GM18861 (cell line): Measurements from ENCODE around the gene BEND5.

Experiments used
- ATAC-seq: cut with Tn5 transposase; IDR thresholded peaks from one replicate; pipeline ENCODE4 v1.9.1; 2021; ENCODE audit not compliant: unreplicated experiment

BEND5 gene, protein sequence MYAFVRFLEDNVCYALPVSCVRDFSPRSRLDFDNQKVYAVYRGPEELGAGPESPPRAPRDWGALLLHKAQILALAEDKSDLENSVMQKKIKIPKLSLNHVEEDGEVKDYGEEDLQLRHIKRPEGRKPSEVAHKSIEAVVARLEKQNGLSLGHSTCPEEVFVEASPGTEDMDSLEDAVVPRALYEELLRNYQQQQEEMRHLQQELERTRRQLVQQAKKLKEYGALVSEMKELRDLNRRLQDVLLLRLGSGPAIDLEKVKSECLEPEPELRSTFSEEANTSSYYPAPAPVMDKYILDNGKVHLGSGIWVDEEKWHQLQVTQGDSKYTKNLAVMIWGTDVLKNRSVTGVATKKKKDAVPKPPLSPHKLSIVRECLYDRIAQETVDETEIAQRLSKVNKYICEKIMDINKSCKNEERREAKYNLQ

DNA sequence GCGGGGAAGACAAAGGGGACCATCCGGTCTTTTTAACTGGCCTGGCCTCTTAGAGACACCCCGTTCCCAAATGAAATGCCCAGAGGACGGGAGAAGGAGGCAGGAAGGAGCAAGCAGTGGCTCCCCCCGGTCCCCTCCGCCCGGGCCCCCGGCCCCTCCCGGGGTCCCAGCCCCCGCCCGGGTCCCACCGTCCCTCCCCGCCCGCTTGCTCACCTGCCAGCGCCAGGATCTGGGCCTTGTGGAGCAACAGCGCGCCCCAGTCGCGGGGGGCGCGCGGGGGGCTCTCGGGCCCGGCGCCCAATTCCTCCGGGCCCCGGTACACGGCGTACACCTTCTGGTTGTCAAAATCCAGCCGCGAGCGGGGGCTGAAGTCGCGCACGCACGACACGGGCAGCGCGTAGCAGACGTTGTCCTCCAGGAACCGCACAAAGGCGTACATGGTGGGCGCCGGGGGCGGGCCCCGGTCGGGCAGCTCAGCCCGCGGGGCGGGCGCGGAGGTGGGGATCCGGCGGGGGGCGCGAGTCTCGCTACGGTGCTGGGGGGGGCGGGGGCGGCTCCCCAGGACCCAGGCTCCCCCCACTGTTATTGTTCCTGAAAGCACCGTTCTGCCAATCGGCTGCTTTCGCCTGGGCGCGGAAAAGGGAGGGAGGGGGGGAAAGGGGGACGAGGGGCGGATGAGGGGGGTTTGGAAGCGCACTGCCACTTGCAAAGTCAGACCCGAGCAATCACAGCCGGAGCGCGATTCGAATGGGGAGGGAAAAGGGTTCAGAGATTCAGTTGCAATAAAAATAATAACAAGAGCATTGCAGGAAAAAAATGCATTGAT, at the start of gene BEND5:
Gene BEND5 (minus strand): TSS at position 499 of the 826 bp plus-strand sequence. CDS start 60 bp downstream, at position 439.
- ATAC-seq = no peak

DNA sequence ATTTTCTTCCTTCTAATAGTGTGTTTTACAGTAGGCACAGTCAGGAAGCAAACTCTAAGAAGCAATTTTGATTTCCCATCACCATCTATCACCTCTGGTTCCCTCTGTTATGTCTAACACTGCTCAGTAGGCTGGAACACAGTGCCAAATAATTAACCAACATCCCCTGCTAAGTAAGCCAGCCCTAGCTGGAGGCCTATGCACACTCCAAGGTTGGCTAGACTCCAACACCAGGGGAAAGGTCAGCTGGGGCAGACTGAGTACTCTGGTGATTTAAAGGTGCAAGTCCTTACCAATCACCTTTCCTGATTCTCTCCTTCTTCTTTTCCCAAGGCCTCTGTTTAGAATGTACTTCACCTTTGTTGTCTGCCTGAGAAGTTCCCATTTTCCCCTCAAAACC, 46.5 kb upstream of the BEND5 start:
- no peak for ATAC-seq

- no peak for ATAC-seq
Measured at GRCh38 chr1:48820491-48820890, 43.8 kb upstream of the BEND5 start.

DNA sequence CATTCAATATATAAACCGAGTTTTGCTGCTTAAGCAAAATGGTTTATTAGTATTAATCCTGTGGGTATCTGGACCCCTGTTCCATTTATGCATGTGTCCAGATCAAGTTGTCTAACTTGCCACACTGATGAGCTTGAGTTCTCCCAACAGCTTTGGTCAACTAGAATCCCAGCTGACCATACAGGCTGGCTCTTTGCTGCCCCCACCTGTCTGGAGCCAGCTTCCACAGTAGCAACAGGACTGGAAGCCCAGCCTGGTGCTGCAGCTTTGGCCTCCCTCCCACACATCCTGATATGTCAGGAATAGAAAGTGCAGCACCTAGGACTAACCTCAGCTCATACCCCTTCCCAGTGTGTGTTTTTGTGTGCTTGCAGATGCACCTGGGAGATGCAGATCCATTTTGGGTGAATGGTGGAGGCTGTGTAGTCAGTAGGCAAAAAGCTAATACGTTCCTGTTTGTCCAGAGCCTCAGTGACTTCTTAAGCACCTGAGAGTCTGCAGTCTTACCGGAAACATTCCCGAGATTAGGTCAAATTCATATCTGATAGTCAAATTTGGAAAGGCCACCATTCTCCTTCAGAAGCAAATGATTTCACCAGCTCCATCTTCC, 40.9 kb upstream of the BEND5 start:
- no peak for ATAC-seq

- no peak for ATAC-seq
Measured at GRCh38 chr1:48810740-48811139, 34.0 kb upstream of the BEND5 start.

- no peak for ATAC-seq
Measured at GRCh38 chr1:48808496-48808895, 31.8 kb upstream of the BEND5 start.

- ATAC-seq = no peak
Measured at GRCh38 chr1:48807554-48808260, 31.0 kb upstream of the BEND5 start.

GRCh38 chr1:48803474-48803873, 26.8 kb upstream of the BEND5 start:
- no peak for ATAC-seq

- ATAC-seq = no peak
Measured at GRCh38 chr1:48794816-48795215, 18.1 kb upstream of the BEND5 start.

- peak; percentile 90 for ATAC-seq
Measured at GRCh38 chr1:48793863-48794262, 17.2 kb upstream of the BEND5 start.

DNA sequence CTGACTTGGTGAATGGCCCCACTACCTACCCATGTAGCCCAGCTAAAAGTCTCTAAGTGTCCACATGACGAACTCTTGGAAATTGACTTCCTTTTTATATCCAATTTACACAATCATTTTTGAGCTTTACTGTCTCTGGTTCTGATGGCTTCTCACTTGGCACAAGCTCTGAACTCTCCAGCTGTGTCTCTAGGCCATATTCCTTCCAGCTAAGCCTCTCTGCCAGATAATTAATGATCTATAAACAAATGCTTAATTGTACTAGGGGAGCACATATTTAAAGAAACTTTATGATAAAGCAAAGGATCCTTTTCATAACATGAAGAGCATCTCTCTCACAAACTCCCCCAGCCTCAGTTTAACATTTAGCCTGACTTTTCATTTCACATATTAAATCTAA, 16.3 kb upstream of the BEND5 start:
- ATAC-seq = no peak

DNA sequence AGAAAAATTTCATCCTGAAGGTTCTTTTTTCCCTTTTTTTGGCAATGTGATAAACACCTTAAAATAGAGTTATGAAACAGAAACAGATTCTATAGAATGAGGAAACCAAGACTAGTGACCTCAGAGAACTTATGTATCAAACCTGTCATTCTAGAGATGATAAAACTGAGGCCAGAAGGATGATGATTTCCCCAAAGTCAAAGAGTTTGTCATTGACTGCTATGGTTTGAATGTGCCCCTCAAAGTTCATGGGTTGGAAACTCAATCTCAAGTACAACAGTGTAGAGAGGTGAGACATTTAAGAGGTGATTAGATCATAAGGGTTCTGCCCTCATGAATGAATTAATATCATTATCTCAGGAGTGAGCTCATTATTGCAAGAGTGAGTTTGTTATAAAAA, 13.7 kb upstream of the BEND5 start:
- ATAC-seq = no peak

DNA sequence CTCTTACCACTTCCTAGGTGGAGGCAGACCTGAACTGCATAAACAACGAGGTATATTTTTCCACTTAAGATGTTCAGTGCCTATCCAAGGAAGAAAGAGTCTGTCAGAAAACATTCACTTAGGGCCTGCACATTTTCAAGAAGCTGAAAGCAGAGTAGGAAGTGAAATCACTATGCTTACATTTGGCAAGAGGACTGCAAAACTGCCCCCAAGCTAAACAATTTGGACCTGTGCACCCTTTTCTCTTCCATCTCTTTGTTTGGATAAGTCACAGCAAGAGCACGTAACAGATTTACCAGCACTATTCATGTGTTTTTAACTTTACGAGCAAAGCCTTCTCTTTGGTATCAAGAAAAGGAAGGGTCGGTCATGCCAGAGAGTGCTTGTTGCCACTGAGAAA, 13.2 kb upstream of the BEND5 start:
- ATAC-seq = no peak

- no peak for ATAC-seq
Measured at GRCh38 chr1:48785869-48786268, 9.2 kb upstream of the BEND5 start.

DNA sequence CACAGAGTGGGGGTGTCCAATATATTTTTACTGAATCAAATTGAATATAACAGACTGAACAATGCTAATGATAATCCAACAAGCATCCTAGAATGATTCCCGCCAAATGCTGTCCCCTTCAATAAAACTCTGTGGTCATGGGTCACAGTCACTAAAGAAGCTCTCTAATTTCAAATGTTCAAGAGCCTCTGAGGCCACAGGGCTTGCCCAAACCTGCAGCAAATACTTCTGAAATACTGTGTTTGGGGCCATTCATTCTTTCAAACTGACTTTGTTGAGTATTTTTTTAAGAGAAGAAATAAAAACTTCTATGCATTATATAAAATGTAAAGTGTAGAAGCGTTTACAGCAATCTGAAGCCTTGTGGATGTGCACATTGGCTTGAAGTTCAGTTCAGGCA, 7.6 kb upstream of the BEND5 start:
- no peak for ATAC-seq

GRCh38 chr1:48777219-48777895, 666 bp upstream of the BEND5 start:
- ATAC-seq = no peak

DNA sequence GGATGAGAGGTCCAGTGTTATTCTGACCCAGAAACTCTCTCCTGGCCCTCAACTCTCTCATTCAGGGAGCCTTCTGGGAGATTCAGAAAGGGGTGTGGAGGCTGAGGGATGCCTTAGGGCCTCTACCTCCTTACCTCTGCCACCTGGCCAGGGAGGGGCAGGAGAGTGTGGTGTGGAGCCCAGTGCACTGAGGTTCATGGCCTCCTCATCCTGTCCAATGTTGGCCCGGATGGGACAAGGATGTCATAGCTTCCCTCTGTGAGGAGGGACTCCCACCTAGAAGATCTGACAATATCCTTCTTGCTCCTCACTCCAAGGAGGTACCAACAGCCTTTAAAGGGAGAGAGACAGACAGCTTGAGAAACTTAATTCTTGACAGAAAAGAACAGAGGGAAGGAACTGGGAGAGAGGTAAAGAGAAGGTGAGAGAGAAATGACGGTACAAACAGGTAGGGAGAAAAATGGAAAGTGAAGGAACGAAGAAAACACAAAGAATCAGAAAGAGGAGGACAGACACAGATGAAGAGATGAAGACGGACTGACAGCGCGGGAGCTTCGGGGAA, 779 bp downstream of the BEND5 start:
- no peak for ATAC-seq

DNA sequence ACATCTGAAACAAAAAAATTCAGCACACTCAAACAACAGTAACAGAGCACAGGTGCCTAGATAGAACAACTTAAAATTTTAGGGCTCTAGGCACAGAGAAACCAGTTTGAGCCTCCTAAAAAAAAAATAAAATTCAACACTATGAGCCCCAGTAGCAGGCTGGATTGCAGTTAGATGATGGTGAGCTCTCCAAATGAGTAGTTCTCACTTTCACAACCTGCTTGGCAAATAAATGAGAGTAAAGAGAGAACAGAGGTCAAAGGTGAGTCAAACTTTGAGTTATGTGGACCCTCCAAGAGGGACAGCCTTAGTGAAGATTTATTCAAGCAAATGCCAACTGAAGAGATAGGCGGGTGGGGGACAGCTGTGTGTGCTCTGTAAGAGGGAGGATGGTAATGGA, 3.6 kb downstream of the BEND5 start:
- no peak for ATAC-seq

DNA sequence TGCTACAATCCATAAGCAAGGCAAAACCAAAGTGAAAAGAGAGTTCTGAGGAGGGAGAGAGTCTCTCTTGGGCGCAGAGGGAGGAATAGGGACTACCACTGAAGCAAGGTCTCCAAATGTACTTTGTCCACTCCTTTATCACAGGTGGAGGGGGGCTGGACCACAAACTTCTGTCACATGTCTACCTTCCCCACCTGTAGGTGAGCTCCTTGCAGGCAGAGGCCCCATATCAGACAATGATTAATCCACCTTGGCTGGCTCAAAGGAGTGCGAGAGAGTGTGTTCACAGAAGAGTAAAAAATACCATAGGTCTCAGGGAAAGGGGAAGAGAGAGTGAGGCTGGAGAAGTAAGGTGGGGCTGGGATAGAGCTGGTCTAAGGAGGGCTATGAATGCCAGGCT, 4.5 kb downstream of the BEND5 start:
- ATAC-seq = no peak

DNA sequence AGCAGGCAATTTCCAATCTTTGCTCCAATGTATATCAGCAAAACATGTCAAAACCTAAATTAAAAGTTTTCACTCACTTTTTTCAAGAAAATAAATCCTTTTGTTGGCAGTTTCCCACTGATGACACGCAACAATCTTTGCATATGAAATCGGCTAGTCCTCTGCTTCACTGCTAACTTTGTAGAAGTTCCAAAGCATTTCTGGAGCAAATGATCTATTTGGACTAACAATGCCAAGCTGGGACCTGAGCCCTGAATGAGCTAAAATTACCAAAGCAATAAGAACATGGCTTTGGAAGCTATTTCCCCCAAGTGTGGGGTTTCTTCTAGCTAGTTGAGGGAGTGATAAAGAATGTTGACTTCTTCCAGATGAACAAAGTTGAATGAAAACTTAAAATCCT, 5.1 kb downstream of the BEND5 start:
- ATAC-seq = no peak
